A549 (cell line): ENCODE data around the gene NTSR1. TPM values are rescaled to one million over a fixed set of nuclear protein-coding genes. Genes with fewer than 3 reads are reported as not detected.

Experiments used
- ATAC-seq, 2 experiments: fragments of 200-7000 bp in 1 of 2; fragments of >200 bp in 1 of 2; cut with Nextera tagmentation in 1 of 2; cut with Tn5 transposase in 1 of 2; 3 replicates each; pipeline versions ENCODE4 v1.8.0 to v1.9.1; 2018 to 2020; ENCODE audit warnings: mild to moderate bottlenecking in 1 of 2, moderate library complexity in 1 of 2
- CTCF ChIA-PET: fragments of 300-600 bp; sonication (Branson Sonifier 250); formaldehyde crosslinking; extraction: SDS; loops from one replicate; lab custom pipeline; 2021; ENCODE audit warnings: antibody characterized with exemption, inconsistent platforms; lab: Yijun Ruan, JAX
- POLR2A ChIA-PET: fragments of 350-600 bp; formaldehyde crosslinking; extraction: SDS; loops from one replicate; lab custom pipeline; 2021; ENCODE audit warnings: antibody characterized with exemption, inconsistent platforms; lab: Yijun Ruan, JAX
- DNase-seq, 2 experiments: peaks; one replicate each; pipeline versions ENCODE4 v3.0.0 to v3.0.0-alpha.2; 2011 to 2016; ENCODE audit warnings: low read depth in 1 of 2, low spot score in 1 of 2
- FAIRE-seq: peaks from 2 replicates; lab custom pipeline; 2011; peaks lifted over from hg19 to GRCh38; lab: Jason Lieb, UNC
- H3K27ac ChIP-seq, 2 experiments: fragments of >200 bp; sonication (Bioruptor Twin); formaldehyde crosslinking; 3 replicates each; pipeline ENCODE4 v1.5.1; 2016 to 2017
- H3K4me1 ChIP-seq: fragments of >200 bp; sonication (Bioruptor Twin); formaldehyde crosslinking; 3 replicates; pipeline ENCODE4 v1.6.1; 2016
- H3K4me2 ChIP-seq: fragments of >200 bp; sonication (Bioruptor Twin); formaldehyde crosslinking; 3 replicates; pipeline ENCODE4 v1.6.1; 2016
- H3K4me3 ChIP-seq: fragments of >200 bp; sonication (Bioruptor Twin); formaldehyde crosslinking; 3 replicates; pipeline ENCODE4 v1.5.1; 2016
- H3K9me3 ChIP-seq: fragments of >200 bp; sonication (Bioruptor Twin); formaldehyde crosslinking; 3 replicates; pipeline ENCODE4 v1.6.1; 2016
- BHLHE40 ChIP-seq: IDR thresholded peaks from 2 replicates; pipeline ENCODE4 v1.6.1; 2012; ENCODE audit warnings: low read depth, low read length, inconsistent platforms
- CBX8 ChIP-seq: fragments of 200-600 bp; sonication (generic); IDR thresholded peaks from 2 replicates; pipeline ENCODE4 v1.6.1; 2016
- CEBPB ChIP-seq, 2 experiments: fragments of >200 bp in 1 of 2; sonication (Bioruptor Twin) in 1 of 2; formaldehyde crosslinking in 1 of 2; IDR thresholded peaks; 2 replicates each; pipeline ENCODE4 v1.6.1; 2012 to 2016
- CHD2 ChIP-seq: fragments of 150-350 bp; IDR thresholded peaks from 2 replicates; pipeline ENCODE4 v1.6.1; 2014; ENCODE audit warnings: low read length; ENCODE audit not compliant: partially characterized antibody
- CHD4 ChIP-seq: fragments of 200-600 bp; sonication (generic); IDR thresholded peaks from 2 replicates; pipeline ENCODE4 v1.6.1; 2016; ENCODE audit warnings: antibody characterized with exemption, mild to moderate bottlenecking, borderline replicate concordance
- CTCF ChIP-seq: fragments of >200 bp; sonication (Bioruptor Twin); formaldehyde crosslinking; IDR thresholded peaks from 3 replicates; pipeline ENCODE4 v1.5.1; 2016
- ELK1 ChIP-seq: fragments of 150-350 bp; IDR thresholded peaks from 2 replicates; pipeline ENCODE4 v1.6.1; 2014; ENCODE audit warnings: low read depth, mild to moderate bottlenecking, low read length
- EP300 ChIP-seq, 2 experiments: fragments of >200 bp; sonication (Bioruptor Twin); formaldehyde crosslinking; IDR thresholded peaks; 2 replicates in 1 of 2; 3 replicates in 1 of 2; pipeline ENCODE4 v1.6.1; 2016 to 2017
- ESRRA ChIP-seq: fragments of 150-350 bp; IDR thresholded peaks from 2 replicates; pipeline ENCODE4 v1.6.1; 2014; ENCODE audit warnings: mild to moderate bottlenecking, low read length, borderline replicate concordance
- FOSB ChIP-seq: fragments of 250-450 bp; sonication (Bioruptor Pico); IDR thresholded peaks from 2 replicates; pipeline ENCODE4 v1.5.0; 2020; ENCODE audit warnings: mild to moderate bottlenecking, moderate library complexity
- FOSL2 ChIP-seq, 2 experiments: fragments of 450-650 bp in 1 of 2; fragments of >200 bp in 1 of 2; sonication (Bioruptor Twin) in 1 of 2; formaldehyde crosslinking; IDR thresholded peaks; 2 replicates each; pipeline versions ENCODE4 v1.5.0 to v1.6.1; 2016 to 2020; ENCODE audit warnings: mild to moderate bottlenecking in 1 of 2, moderate library complexity in 1 of 2
- HMGXB4 ChIP-seq: fragments of 250-450 bp; sonication (Bioruptor Pico); IDR thresholded peaks from 2 replicates; pipeline ENCODE4 v1.5.0; 2021; ENCODE audit warnings: mild to moderate bottlenecking, moderate library complexity, borderline replicate concordance
- JUN ChIP-seq, 2 experiments: fragments of >200 bp; sonication (Bioruptor Twin); formaldehyde crosslinking; IDR thresholded peaks; 2 replicates in 1 of 2; 3 replicates in 1 of 2; pipeline ENCODE4 v1.6.1; 2016 to 2017
- KDM5A ChIP-seq: fragments of 200-600 bp; sonication (generic); IDR thresholded peaks from 2 replicates; pipeline ENCODE4 v1.6.1; 2016; ENCODE audit warnings: antibody characterized with exemption, mild to moderate bottlenecking
- MAFK ChIP-seq: fragments of 450-650 bp; IDR thresholded peaks from 2 replicates; pipeline ENCODE4 v1.6.1; 2014; ENCODE audit not compliant: partially characterized antibody
- MAZ ChIP-seq: fragments of 150-350 bp; IDR thresholded peaks from 2 replicates; pipeline ENCODE4 v1.6.1; 2014; ENCODE audit warnings: antibody characterized with exemption, low read depth, low read length, borderline replicate concordance
- MYC ChIP-seq: IDR thresholded peaks from 2 replicates; pipeline ENCODE4 v1.6.1; 2012; ENCODE audit warnings: mild to moderate bottlenecking, inconsistent platforms, low read length, improper control_type of control experiment, borderline replicate concordance
- NFE2L2 ChIP-seq: fragments of 150-350 bp; conservative IDR thresholded peaks from 2 replicates; pipeline ENCODE4 v1.6.1; 2014; ENCODE audit warnings: low read length
- NPAS2 ChIP-seq: fragments of 250-450 bp; sonication (Bioruptor Pico); IDR thresholded peaks from 2 replicates; pipeline ENCODE4 v1.8.0; 2022; ENCODE audit warnings: mild to moderate bottlenecking, moderate library complexity, borderline replicate concordance
- NR3C1 ChIP-seq: fragments of >200 bp; sonication (Bioruptor Twin); formaldehyde crosslinking; IDR thresholded peaks from 3 replicates; pipeline ENCODE4 v1.6.1; 2017
- RARB ChIP-seq: fragments of 250-450 bp; sonication (Bioruptor Pico); IDR thresholded peaks from 2 replicates; pipeline ENCODE4 v1.8.0; 2021; ENCODE audit warnings: mild to moderate bottlenecking, moderate library complexity
- RCOR1 ChIP-seq: fragments of 150-350 bp; IDR thresholded peaks from 2 replicates; pipeline ENCODE4 v1.6.1; 2014; ENCODE audit warnings: antibody characterized with exemption, low read length, low read depth
- TP53 ChIP-seq: fragments of 250-450 bp; sonication (Bioruptor Pico); IDR thresholded peaks from 2 replicates; pipeline ENCODE4 v1.5.0; 2021; ENCODE audit warnings: mild to moderate bottlenecking, moderate library complexity
- ZFP36 ChIP-seq: fragments of 450-650 bp; IDR thresholded peaks from 2 replicates; pipeline ENCODE4 v1.6.1; 2014; ENCODE audit warnings: borderline replicate concordance; ENCODE audit not compliant: partially characterized antibody
- ZSCAN20 ChIP-seq: fragments of 250-450 bp; sonication (Bioruptor Pico); IDR thresholded peaks from 2 replicates; pipeline ENCODE4 v1.8.0; 2022; ENCODE audit warnings: mild to moderate bottlenecking, moderate library complexity
- WGBS: methylation state at CpG from one replicate; pipeline ENCODE4 v1.1.6; 2017; ENCODE audit errors: missing lambda C conversion rate; 5-methylcytosine and 5-hydroxymethylcytosine counted together
- polyA plus RNA-seq, 4 experiments: library from polyadenylated mRNA; depleted of rRNA in 3 of 4; stranded (reverse); fragments of >200 nt; fragmentation: RNase III in 1 of 4; extraction: RNeasy Plus Mini Kit Qiagen cat#74134 plus additional on column Dnase treatment in 1 of 4; gene quantifications; 2 replicates in 3 of 4; 3 replicates in 1 of 4; pipeline ENCODE4 v1.2.3, GENCODE V29; 2011 to 2017

Gene NTSR1
- polyA plus RNA-seq, 2 of the 4 experiments (the other 2 are of a cell fraction) = 0.03 TPM; not detected in 1

GRCh38 chr20:62732031-62732760, 23.6 kb downstream of the NTSR1 start:
- no peak for ATAC-seq
- no peaks in the 10 kb centered on the region for H3K9me3 ChIP-seq
- FAIRE-seq = no peak
- DNase-seq = no peak
- no peak overlapping the region for H3K27ac ChIP-seq
- H3K4me1 ChIP-seq = no peaks in the 10 kb centered on the region
- H3K4me3 ChIP-seq = no peak overlapping the region
- TF ChIP-seq JUN (IDR thresholded peaks at IDR 0.05) = no peak
- TF ChIP-seq RCOR1 = no peak
- TF ChIP-seq, all 56 proteins: peak for 0
- WGBS = 73% methylated on average over 13 of the region's 13 CpGs
- ChIA-PET POLR2A (no interaction called here), CTCF (interaction anchor here (0.6 kb wide), 1 partner anchor 16 kb away, joined by 3 read pairs; no protein-coding TSS in a partner anchor)
- no peak overlapping the region for H3K4me2 ChIP-seq

GRCh38 chr20:62732842-62733525, 24.3 kb downstream of the NTSR1 start:
- POLR2A ChIA-PET = no interaction called here
- Histone ChIP-seq H3K9me3 (no peaks in the 10 kb centered on the region), H3K4me2 (no peak overlapping the region), H3K4me3 (no peak overlapping the region), H3K4me1 (no peaks in the 10 kb centered on the region), H3K27ac (no peak overlapping the region)
- TF ChIP-seq CHD2 (no peak), MAFK (no peak), CHD4 (no peak), FOSB (CRISPR knock-in tag) (no peak), FOSL2 (IDR thresholded peaks at IDR 0.05) (no peak), FOSL2 (CRISPR knock-in tag; IDR thresholded peaks at IDR 0.05) (no peak), RCOR1 (no peak), KDM5A (no peak), ESRRA (no peak), RARB (CRISPR knock-in tag) (no peak), CBX8 (no peak), MAZ (no peak), MYC (no peak), NPAS2 (CRISPR knock-in tag) (no peak), TP53 (CRISPR knock-in tag) (no peak), EP300 (IDR thresholded peaks at IDR 0.05) (no peak), NFE2L2 (no peak), ZFP36 (no peak), ELK1 (no peak)
- CTCF ChIA-PET = interaction anchor here (0.6 to 0.7 kb wide), 2 partner anchors 59 to 84 kb away, joined by 3 read pairs; partner anchors contain the start of gene COL9A3
- no peak for FAIRE-seq
- ATAC-seq = no peak
- WGBS = 78% methylated on average over 27 of the region's 27 CpGs
- no peak for DNase-seq

- ChIA-PET CTCF (interaction anchor here (0.6 to 0.7 kb wide), 2 partner anchors 59 to 83 kb away, joined by 3 read pairs; partner anchors contain the start of gene COL9A3), POLR2A (no interaction called here)
- no peak overlapping the region for H3K27ac ChIP-seq
- no peaks in the 10 kb centered on the region for H3K9me3 ChIP-seq
- no peaks in the 10 kb centered on the region for H3K4me1 ChIP-seq
- H3K4me2 ChIP-seq = no peak overlapping the region
- ATAC-seq = no peak
- DNase-seq = no peak
- FAIRE-seq = no peak
- H3K4me3 ChIP-seq = no peak overlapping the region
- TF ChIP-seq NR3C1 (no peak), CHD2 (no peak), ELK1 (no peak), ZSCAN20 (CRISPR knock-in tag) (no peak), RARB (CRISPR knock-in tag) (no peak), HMGXB4 (no peak), CEBPB (IDR thresholded peaks at IDR 0.05) (no peak), JUN (IDR thresholded peaks at IDR 0.05) (no peak), FOSL2 (IDR thresholded peaks at IDR 0.05) (no peak), FOSL2 (CRISPR knock-in tag; IDR thresholded peaks at IDR 0.05) (no peak), CTCF (no peak), BHLHE40 (no peak)
Measured at GRCh38 chr20:62733526-62733842, 24.8 kb downstream of the NTSR1 start.
